ENCODE results near the gene GNGT1. TPM values are rescaled to one million over a fixed set of nuclear protein-coding genes. Genes with fewer than 3 reads are reported as not detected.

GNGT1 gene
- total and polyA plus RNA-seq, 4 donors = not detected

DNA sequence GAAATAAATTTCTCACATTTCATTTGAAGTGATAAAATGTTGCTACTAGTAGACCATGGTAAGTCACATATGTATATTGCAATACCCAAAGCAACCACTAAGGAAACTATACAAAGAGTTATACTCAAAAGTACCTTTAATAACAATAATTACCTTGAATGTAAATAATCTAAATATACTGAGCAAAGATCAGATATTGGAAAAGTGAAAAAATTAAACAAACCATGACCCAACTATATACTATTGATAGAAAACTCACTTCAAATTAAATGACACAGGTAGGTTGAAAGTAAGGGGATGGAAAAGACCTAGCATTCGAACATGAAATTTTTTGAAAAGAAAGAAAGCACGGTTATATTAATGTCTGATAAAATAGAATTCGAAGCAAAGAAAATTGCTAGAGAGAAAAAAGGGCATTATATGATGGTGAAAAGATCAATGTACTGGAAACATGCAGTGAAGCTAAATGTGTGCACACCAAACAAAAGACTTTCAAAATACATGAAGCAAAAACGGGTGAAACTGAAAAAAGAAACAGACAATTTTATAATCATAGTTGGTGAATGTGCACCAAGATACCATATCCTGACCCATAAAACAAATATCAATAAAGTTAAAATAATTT, 44.9 kb upstream of the GNGT1 start (continued):
- TF ChIP-seq, protein P1, sequence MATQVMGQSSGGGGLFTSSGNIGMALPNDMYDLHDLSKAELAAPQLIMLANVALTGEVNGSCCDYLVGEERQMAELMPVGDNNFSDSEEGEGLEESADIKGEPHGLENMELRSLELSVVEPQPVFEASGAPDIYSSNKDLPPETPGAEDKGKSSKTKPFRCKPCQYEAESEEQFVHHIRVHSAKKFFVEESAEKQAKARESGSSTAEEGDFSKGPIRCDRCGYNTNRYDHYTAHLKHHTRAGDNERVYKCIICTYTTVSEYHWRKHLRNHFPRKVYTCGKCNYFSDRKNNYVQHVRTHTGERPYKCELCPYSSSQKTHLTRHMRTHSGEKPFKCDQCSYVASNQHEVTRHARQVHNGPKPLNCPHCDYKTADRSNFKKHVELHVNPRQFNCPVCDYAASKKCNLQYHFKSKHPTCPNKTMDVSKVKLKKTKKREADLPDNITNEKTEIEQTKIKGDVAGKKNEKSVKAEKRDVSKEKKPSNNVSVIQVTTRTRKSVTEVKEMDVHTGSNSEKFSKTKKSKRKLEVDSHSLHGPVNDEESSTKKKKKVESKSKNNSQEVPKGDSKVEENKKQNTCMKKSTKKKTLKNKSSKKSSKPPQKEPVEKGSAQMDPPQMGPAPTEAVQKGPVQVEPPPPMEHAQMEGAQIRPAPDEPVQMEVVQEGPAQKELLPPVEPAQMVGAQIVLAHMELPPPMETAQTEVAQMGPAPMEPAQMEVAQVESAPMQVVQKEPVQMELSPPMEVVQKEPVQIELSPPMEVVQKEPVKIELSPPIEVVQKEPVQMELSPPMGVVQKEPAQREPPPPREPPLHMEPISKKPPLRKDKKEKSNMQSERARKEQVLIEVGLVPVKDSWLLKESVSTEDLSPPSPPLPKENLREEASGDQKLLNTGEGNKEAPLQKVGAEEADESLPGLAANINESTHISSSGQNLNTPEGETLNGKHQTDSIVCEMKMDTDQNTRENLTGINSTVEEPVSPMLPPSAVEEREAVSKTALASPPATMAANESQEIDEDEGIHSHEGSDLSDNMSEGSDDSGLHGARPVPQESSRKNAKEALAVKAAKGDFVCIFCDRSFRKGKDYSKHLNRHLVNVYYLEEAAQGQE (IDR thresholded peaks at IDR 0.05) = no peak
- no peak for TF ChIP-seq TAF1 (conservative IDR thresholded peaks at IDR 0.05)

DNA sequence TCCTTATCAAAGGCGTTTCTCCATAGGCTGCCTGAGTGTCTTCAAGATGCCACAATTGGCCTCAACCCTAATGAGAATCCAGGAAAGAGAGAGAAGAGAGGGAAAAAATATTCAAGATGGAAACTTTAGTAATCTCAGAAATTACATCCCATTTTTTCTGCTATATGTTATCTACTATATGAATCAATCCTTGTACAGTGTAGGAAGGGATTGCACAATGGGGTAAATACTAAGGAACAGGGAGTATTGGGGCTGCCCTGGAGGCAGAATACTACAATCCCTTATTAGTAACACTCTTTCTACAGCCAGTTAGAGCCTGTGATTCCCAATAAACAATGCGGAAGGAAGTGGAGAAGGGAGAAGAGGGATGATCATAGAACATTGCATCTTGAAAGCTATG, 43.7 kb upstream of the GNGT1 start:
- Histone ChIP-seq H3K36me3 (ENCODE audit: control insufficient read depth in 4 of 4, insufficient read depth in 3 of 4, low read depth in 1 of 4, low read length in 3 of 4) (no peaks in the 10 kb centered on the region), H3K9me3 (ENCODE audit: control insufficient read depth in 4 of 4, low read length in 3 of 4) (no peaks in the 10 kb centered on the region), H3K27me3 (ENCODE audit: control insufficient read depth in 4 of 4, insufficient read depth in 4 of 4, low read length in 3 of 4) (no peaks in the 10 kb centered on the region), H3K4me3 (ENCODE audit: low read depth in 1 of 3, low read length in 3 of 3) (no peak overlapping the region), H3K27ac (ENCODE audit: low read depth in 1 of 2, low read length in 2 of 2) (no peak overlapping the region), H3K4me1 (ENCODE audit: control insufficient read depth in 4 of 4, insufficient read depth in 4 of 4, low read length in 3 of 4) (no peaks in the 10 kb centered on the region), H3K9ac (ENCODE audit: low read depth in 1 of 2, low read length in 2 of 2) (no peak overlapping the region)
- TF ChIP-seq, protein P2, sequence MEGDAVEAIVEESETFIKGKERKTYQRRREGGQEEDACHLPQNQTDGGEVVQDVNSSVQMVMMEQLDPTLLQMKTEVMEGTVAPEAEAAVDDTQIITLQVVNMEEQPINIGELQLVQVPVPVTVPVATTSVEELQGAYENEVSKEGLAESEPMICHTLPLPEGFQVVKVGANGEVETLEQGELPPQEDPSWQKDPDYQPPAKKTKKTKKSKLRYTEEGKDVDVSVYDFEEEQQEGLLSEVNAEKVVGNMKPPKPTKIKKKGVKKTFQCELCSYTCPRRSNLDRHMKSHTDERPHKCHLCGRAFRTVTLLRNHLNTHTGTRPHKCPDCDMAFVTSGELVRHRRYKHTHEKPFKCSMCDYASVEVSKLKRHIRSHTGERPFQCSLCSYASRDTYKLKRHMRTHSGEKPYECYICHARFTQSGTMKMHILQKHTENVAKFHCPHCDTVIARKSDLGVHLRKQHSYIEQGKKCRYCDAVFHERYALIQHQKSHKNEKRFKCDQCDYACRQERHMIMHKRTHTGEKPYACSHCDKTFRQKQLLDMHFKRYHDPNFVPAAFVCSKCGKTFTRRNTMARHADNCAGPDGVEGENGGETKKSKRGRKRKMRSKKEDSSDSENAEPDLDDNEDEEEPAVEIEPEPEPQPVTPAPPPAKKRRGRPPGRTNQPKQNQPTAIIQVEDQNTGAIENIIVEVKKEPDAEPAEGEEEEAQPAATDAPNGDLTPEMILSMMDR (IDR thresholded peaks at IDR 0.05; ENCODE audit: low read depth, low read length, missing input control) = no peak
- no peak for TF ChIP-seq RAD21 (IDR thresholded peaks at IDR 0.05)
- TF ChIP-seq FOXA1 (IDR thresholded peaks at IDR 0.05) = no peak
- no peak for TF ChIP-seq GABPA (IDR thresholded peaks at IDR 0.05 in 1 of 2, conservative IDR thresholded peaks at IDR 0.05 in 1 of 2)
- no peak for TF ChIP-seq TAF1 (conservative IDR thresholded peaks at IDR 0.05)
- TF ChIP-seq, protein P3, sequence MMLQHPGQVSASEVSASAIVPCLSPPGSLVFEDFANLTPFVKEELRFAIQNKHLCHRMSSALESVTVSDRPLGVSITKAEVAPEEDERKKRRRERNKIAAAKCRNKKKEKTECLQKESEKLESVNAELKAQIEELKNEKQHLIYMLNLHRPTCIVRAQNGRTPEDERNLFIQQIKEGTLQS (IDR thresholded peaks at IDR 0.05) = no peak
- TF ChIP-seq JUND (IDR thresholded peaks at IDR 0.05) = no peak
- TF ChIP-seq, protein P4, sequence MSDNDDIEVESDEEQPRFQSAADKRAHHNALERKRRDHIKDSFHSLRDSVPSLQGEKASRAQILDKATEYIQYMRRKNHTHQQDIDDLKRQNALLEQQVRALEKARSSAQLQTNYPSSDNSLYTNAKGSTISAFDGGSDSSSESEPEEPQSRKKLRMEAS (IDR thresholded peaks at IDR 0.05) = no peak
- TF ChIP-seq, protein P5, sequence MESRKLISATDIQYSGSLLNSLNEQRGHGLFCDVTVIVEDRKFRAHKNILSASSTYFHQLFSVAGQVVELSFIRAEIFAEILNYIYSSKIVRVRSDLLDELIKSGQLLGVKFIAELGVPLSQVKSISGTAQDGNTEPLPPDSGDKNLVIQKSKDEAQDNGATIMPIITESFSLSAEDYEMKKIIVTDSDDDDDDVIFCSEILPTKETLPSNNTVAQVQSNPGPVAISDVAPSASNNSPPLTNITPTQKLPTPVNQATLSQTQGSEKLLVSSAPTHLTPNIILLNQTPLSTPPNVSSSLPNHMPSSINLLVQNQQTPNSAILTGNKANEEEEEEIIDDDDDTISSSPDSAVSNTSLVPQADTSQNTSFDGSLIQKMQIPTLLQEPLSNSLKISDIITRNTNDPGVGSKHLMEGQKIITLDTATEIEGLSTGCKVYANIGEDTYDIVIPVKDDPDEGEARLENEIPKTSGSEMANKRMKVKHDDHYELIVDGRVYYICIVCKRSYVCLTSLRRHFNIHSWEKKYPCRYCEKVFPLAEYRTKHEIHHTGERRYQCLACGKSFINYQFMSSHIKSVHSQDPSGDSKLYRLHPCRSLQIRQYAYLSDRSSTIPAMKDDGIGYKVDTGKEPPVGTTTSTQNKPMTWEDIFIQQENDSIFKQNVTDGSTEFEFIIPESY (IDR thresholded peaks at IDR 0.05) = no peak
- TF ChIP-seq HNF4G (IDR thresholded peaks at IDR 0.05) = no peak
- no peak for TF ChIP-seq YY1 (IDR thresholded peaks at IDR 0.05)
- TF ChIP-seq EGR1 (IDR thresholded peaks at IDR 0.05; ENCODE audit: low read depth in 2 of 2) = no peak
- TF ChIP-seq FOXA2 (IDR thresholded peaks at IDR 0.05) = no peak
- no peak for TF ChIP-seq NR2F2 (IDR thresholded peaks at IDR 0.05)
- TF ChIP-seq RXRA (IDR thresholded peaks at IDR 0.05) = no peak
- TF ChIP-seq HNF4A (conservative IDR thresholded peaks at IDR 0.05) = no peak
- TF ChIP-seq, protein P1 (IDR thresholded peaks at IDR 0.05) = no peak
- no peak for TF ChIP-seq SP1 (IDR thresholded peaks at IDR 0.05)
- WGBS = 65% methylated on average over 2 of the region's 2 CpGs
- DNase-seq (ENCODE audit: low spot score) = no peak

Data from liver (tissue), 9 donors.